Naive thymus-derived CD4-positive, alpha-beta T cell (primary cell): ENCODE data around the gene ZDHHC14. TPM values are rescaled to one million over a fixed set of nuclear protein-coding genes. Genes with fewer than 3 reads are reported as not detected.

ENCODE experiments used
- ATAC-seq: fragments of 150-1000 bp; cut with Tn5 transposase; 2 replicates; pipeline ENCODE4 v1.10.0; 2021; ENCODE audit warnings: mild to moderate bottlenecking, moderate library complexity
- CTCF ChIA-PET: fragments of 350-600 bp; sonication (Branson Sonifier 250); formaldehyde crosslinking; loops from one replicate; lab custom pipeline; 2021; ENCODE audit warnings: antibody characterized with exemption; lab: Charles Lee
- POLR2A ChIA-PET: fragments of 350-600 bp; sonication (Branson Sonifier 250); formaldehyde crosslinking; loops from one replicate; lab custom pipeline; 2021; ENCODE audit warnings: antibody characterized with exemption, inconsistent platforms; lab: Charles Lee
- DNase-seq, 9 donors: peaks; one replicate each; pipeline versions ENCODE4 v3.0.0 to v3.0.0-alpha.2; 2020 to 2022; ENCODE audit warnings: mixed read lengths in 1 of 9
- H3K27ac ChIP-seq: one replicate; pipeline ENCODE4 v1.7.0; 2013; ENCODE audit warnings: mild to moderate bottlenecking, low read depth, low read length, moderate library complexity
- H3K27me3 ChIP-seq, 2 donors: one replicate each; pipeline ENCODE4 v1.7.0; 2013; ENCODE audit warnings: low read length in 2 of 2, mild to moderate bottlenecking in 2 of 2, moderate library complexity in 2 of 2; ENCODE audit not compliant: control insufficient read depth in 2 of 2, insufficient read depth in 2 of 2
- H3K36me3 ChIP-seq, 3 experiments: 1 replicate in 2 of 3; 2 replicates in 1 of 3; pipeline ENCODE4 v1.7.0; 2013; ENCODE audit warnings: low read length in 3 of 3, mild to moderate bottlenecking in 3 of 3, moderate library complexity in 1 of 3; ENCODE audit not compliant: insufficient read depth in 3 of 3, control insufficient read depth in 2 of 3
- H3K4me1 ChIP-seq, 2 donors: one replicate each; pipeline ENCODE4 v1.7.0; 2013; ENCODE audit warnings: low read length in 2 of 2, mild to moderate bottlenecking in 2 of 2, moderate library complexity in 1 of 2; ENCODE audit not compliant: control insufficient read depth in 2 of 2, insufficient read depth in 2 of 2
- H3K4me3 ChIP-seq: 2 replicates; pipeline ENCODE4 v1.7.0; 2013; ENCODE audit warnings: mild to moderate bottlenecking, low read length
- H3K9me3 ChIP-seq, 3 experiments: 1 replicate in 2 of 3; 2 replicates in 1 of 3; pipeline ENCODE4 v1.7.0; 2013; ENCODE audit warnings: low read length in 3 of 3; ENCODE audit not compliant: control insufficient read depth in 2 of 3
- H3K27ac Mint-ChIP-seq, 9 donors: one replicate each; pipeline ENCODE4 v1.8.0; 2020 to 2022; ENCODE audit warnings: mixed read lengths in 9 of 9, mild to moderate bottlenecking in 8 of 9, moderate library complexity in 5 of 9, inconsistent platforms in 2 of 9
- H3K27me3 Mint-ChIP-seq, 5 donors: one replicate each; pipeline ENCODE4 v1.8.0; 2021 to 2022; ENCODE audit warnings: mixed read lengths in 5 of 5, mild to moderate bottlenecking in 1 of 5
- H3K36me3 Mint-ChIP-seq, 5 donors: one replicate each; pipeline ENCODE4 v1.8.0; 2020 to 2022; ENCODE audit warnings: mixed read lengths in 5 of 5, mild to moderate bottlenecking in 3 of 5, inconsistent platforms in 1 of 5
- H3K4me1 Mint-ChIP-seq, 7 donors: one replicate each; pipeline ENCODE4 v1.8.0; 2020 to 2022; ENCODE audit warnings: mixed read lengths in 7 of 7, mild to moderate bottlenecking in 3 of 7, inconsistent platforms in 1 of 7
- H3K4me3 Mint-ChIP-seq, 10 donors: one replicate each; pipeline ENCODE4 v1.8.0; 2020 to 2022; ENCODE audit warnings: mild to moderate bottlenecking in 10 of 10, mixed read lengths in 10 of 10, moderate library complexity in 6 of 10, inconsistent platforms in 2 of 10
- H3K9me3 Mint-ChIP-seq, 11 donors: one replicate each; pipeline ENCODE4 v1.8.0; 2020 to 2022; ENCODE audit warnings: mixed read lengths in 11 of 11, mild to moderate bottlenecking in 4 of 11, inconsistent platforms in 1 of 11, moderate library complexity in 1 of 11
- intact Hi-C, 2 donors: fragments of 100-400 bp; cut with micrococcal nuclease; formaldehyde crosslinking; loops; one replicate each; pipeline ENCODE4 v1.15.1; 2023
- polyA plus RNA-seq, 2 donors: library from polyadenylated mRNA; unstranded; fragments of 300-500 nt; fragmentation: Illumina TruSeq; gene quantifications; one replicate each; pipeline ENCODE4 v1.2.3, GENCODE V29; 2021
- total RNA-seq, 6 experiments: library from RNA in 5 of 6; stranded (reverse) in 5 of 6; gene quantifications; 1 replicate in 5 of 6; 2 replicates in 1 of 6; pipeline ENCODE4 v1.2.3 and lab custom pipeline; 2021 to 2026

The ZDHHC14 gene
- total and polyA plus RNA-seq, 7 experiments from 2014 or later, result 0.13 to 18.2 (median 0.95) TPM

- DNase-seq (no peak), ATAC-seq (no peak)
- no peaks in the 10 kb centered on the region for H3K27me3 Mint-ChIP-seq
- Histone ChIP-seq H3K4me3 (no peak overlapping the region), H3K36me3 (no peaks in the 10 kb centered on the region), H3K27ac (no peak overlapping the region), H3K27me3 (no peaks in the 10 kb centered on the region), H3K4me1 (no peaks in the 10 kb centered on the region), H3K9me3 (peaks cover 0 to 11% (median 0%) of the 10 kb centered on the region in 3 experiments)
- H3K9me3 Mint-ChIP-seq, result peaks cover 9 to 31% (median 16%) of the 10 kb centered on the region in 11 donors
- intact Hi-C loops, result no loop called here
- H3K36me3 Mint-ChIP-seq, result peaks cover 0 to 20% (median 9%) of the 10 kb centered on the region in 5 donors
- peak overlapping the region in 1 of 10 donors; percentile 58 for H3K4me3 Mint-ChIP-seq
- peaks cover 0 to 6% (median 0%) of the 10 kb centered on the region in 7 donors for H3K4me1 Mint-ChIP-seq
- peak overlapping the region in 1 of 9 donors; percentile 57 for H3K27ac Mint-ChIP-seq
- ChIA-PET POLR2A (no interaction called here), CTCF (no interaction called here)
These were observed 212.0 kb downstream of the ZDHHC14 start for GRCh38 chr6:157592980-157593379.

GRCh38 chr6:157593596-157593995 is 212.6 kb downstream of the ZDHHC14 start:
- no peak for DNase-seq
- H3K4me1 ChIP-seq, result no peaks in the 10 kb centered on the region
- no peak overlapping the region for H3K4me3 Mint-ChIP-seq
- no peaks in the 10 kb centered on the region for H3K36me3 ChIP-seq
- no peaks in the 10 kb centered on the region for H3K27me3 Mint-ChIP-seq
- intact Hi-C loops, result no loop called here
- H3K36me3 Mint-ChIP-seq, result peaks cover 0 to 20% (median 9%) of the 10 kb centered on the region in 5 donors
- peaks cover 9 to 29% (median 14%) of the 10 kb centered on the region in 11 donors for H3K9me3 Mint-ChIP-seq
- peaks cover 0 to 11% (median 0%) of the 10 kb centered on the region in 3 experiments for H3K9me3 ChIP-seq
- H3K4me1 Mint-ChIP-seq, result peaks cover 0 to 6% (median 0%) of the 10 kb centered on the region in 7 donors
- no peak overlapping the region for H3K4me3 ChIP-seq
- no peak for ATAC-seq
- no peaks in the 10 kb centered on the region for H3K27me3 ChIP-seq
- H3K27ac Mint-ChIP-seq, result no peak overlapping the region
- no peak overlapping the region for H3K27ac ChIP-seq
- ChIA-PET POLR2A (interaction anchor here (1.1 kb wide), 1 partner anchor 53 kb away, joined by 8 read pairs; no protein-coding TSS in a partner anchor), CTCF (interaction anchor here (0.7 kb wide), 1 partner anchor 350 kb away, joined by 3 read pairs; no protein-coding TSS in a partner anchor)

GRCh38 chr6:157594292-157594691 is 213.3 kb downstream of the ZDHHC14 start:
- H3K27ac ChIP-seq, result no peak overlapping the region
- Mint-ChIP-seq H3K36me3 (peaks cover 0 to 17% (median 6%) of the 10 kb centered on the region in 5 donors), H3K4me1 (peaks cover 0 to 6% (median 0%) of the 10 kb centered on the region in 7 donors), H3K9me3 (peaks cover 7 to 22% (median 12%) of the 10 kb centered on the region in 11 donors), H3K27ac (no peak overlapping the region), H3K27me3 (no peaks in the 10 kb centered on the region), H3K4me3 (no peak overlapping the region)
- ChIA-PET CTCF (no interaction called here), POLR2A (interaction anchor here (1.1 to 1.4 kb wide), 2 partner anchors 11 to 52 kb away, joined by 3 to 8 read pairs; no protein-coding TSS in a partner anchor)
- no peak overlapping the region for H3K4me3 ChIP-seq
- H3K36me3 ChIP-seq, result no peaks in the 10 kb centered on the region
- no peak for DNase-seq
- H3K9me3 ChIP-seq, result peaks cover 0 to 11% (median 0%) of the 10 kb centered on the region in 3 experiments
- H3K27me3 ChIP-seq, result no peaks in the 10 kb centered on the region
- no peaks in the 10 kb centered on the region for H3K4me1 ChIP-seq
- ATAC-seq, result no peak
- intact Hi-C loops, result no loop called here

- no peak overlapping the region for H3K4me3 ChIP-seq
- H3K4me1 ChIP-seq, result no peaks in the 10 kb centered on the region
- H3K9me3 ChIP-seq, result no peaks in the 10 kb centered on the region
- DNase-seq (no peak), ATAC-seq (no peak)
- CTCF ChIA-PET, result interaction anchor here (0.6 to 1.4 kb wide), 2 partner anchors 9 to 278 kb away, joined by 3 read pairs; no protein-coding TSS in a partner anchor
- Mint-ChIP-seq H3K36me3 (peaks cover 0 to 13% (median 0%) of the 10 kb centered on the region in 5 donors), H3K27me3 (no peaks in the 10 kb centered on the region), H3K4me3 (no peak overlapping the region), H3K4me1 (peaks cover 0 to 6% (median 0%) of the 10 kb centered on the region in 7 donors), H3K9me3 (peaks cover 2 to 9% (median 4%) of the 10 kb centered on the region in 11 donors), H3K27ac (peak overlapping the region in 1 of 9 donors; percentile 19)
- POLR2A ChIA-PET, result interaction anchor here (0.6 kb wide), 1 partner anchor 34 kb away, joined by 3 read pairs; no protein-coding TSS in a partner anchor
- no peaks in the 10 kb centered on the region for H3K27me3 ChIP-seq
- intact Hi-C loops, result loop anchor here in 1 of 2 donors (5.0 kb wide), 1 partner anchor 72 kb away; no protein-coding TSS in a partner anchor
- no peaks in the 10 kb centered on the region for H3K36me3 ChIP-seq
- no peak overlapping the region for H3K27ac ChIP-seq
These were observed 214.8 kb downstream of the ZDHHC14 start for GRCh38 chr6:157595768-157596167.

GRCh38 chr6:157596461-157596860 is 215.5 kb downstream of the ZDHHC14 start:
- Histone ChIP-seq H3K27me3 (no peaks in the 10 kb centered on the region), H3K36me3 (no peaks in the 10 kb centered on the region), H3K9me3 (no peaks in the 10 kb centered on the region), H3K27ac (no peak overlapping the region), H3K4me1 (no peaks in the 10 kb centered on the region), H3K4me3 (no peak overlapping the region)
- ATAC-seq (no peak), DNase-seq (no peak)
- no peak overlapping the region for H3K27ac Mint-ChIP-seq
- ChIA-PET POLR2A (interaction anchor here (0.6 kb wide), 1 partner anchor 33 kb away, joined by 3 read pairs; no protein-coding TSS in a partner anchor), CTCF (interaction anchor here (0.6 to 1.4 kb wide), 2 partner anchors 9 to 279 kb away, joined by 3 read pairs; no protein-coding TSS in a partner anchor)
- peaks cover 0 to 7% (median 0%) of the 10 kb centered on the region in 5 donors for H3K36me3 Mint-ChIP-seq
- H3K4me1 Mint-ChIP-seq, result peaks cover 0 to 6% (median 0%) of the 10 kb centered on the region in 7 donors
- intact Hi-C loops, result loop anchor here in 1 of 2 donors (5.0 kb wide), 1 partner anchor 71 kb away; no protein-coding TSS in a partner anchor
- H3K9me3 Mint-ChIP-seq, result peaks cover 0 to 2% (median 1%) of the 10 kb centered on the region in 11 donors
- H3K4me3 Mint-ChIP-seq, result no peak overlapping the region
- H3K27me3 Mint-ChIP-seq, result no peaks in the 10 kb centered on the region

- ChIA-PET POLR2A (no interaction called here), CTCF (interaction anchor here (0.7 to 1.6 kb wide), 3 partner anchors 10 to 300 kb away, joined by 3 to 6 read pairs (median 3); no protein-coding TSS in a partner anchor)
- H3K36me3 ChIP-seq, result no peaks in the 10 kb centered on the region
- ATAC-seq (no peak), DNase-seq (no peak)
- H3K27ac ChIP-seq, result no peak overlapping the region
- Mint-ChIP-seq H3K27ac (no peak overlapping the region), H3K9me3 (no peaks in the 10 kb centered on the region), H3K36me3 (peaks cover 0 to 5% (median 0%) of the 10 kb centered on the region in 5 donors), H3K27me3 (no peaks in the 10 kb centered on the region), H3K4me3 (no peak overlapping the region), H3K4me1 (peaks cover 0 to 6% (median 0%) of the 10 kb centered on the region in 7 donors)
- intact Hi-C loops, result loop anchor here (1.0 to 5.0 kb wide), 3 partner anchors 70 to 283 kb away; partner anchors contain the start of gene ZDHHC14 (in 2 of the 2)
- H3K4me1 ChIP-seq, result no peaks in the 10 kb centered on the region
- H3K4me3 ChIP-seq, result no peak overlapping the region
- no peaks in the 10 kb centered on the region for H3K9me3 ChIP-seq
- no peaks in the 10 kb centered on the region for H3K27me3 ChIP-seq
These were observed 215.9 kb downstream of the ZDHHC14 start for GRCh38 chr6:157596886-157597285.
